ENCODE results near the gene ATE1.

The ATE1 gene

GRCh38 chr10:121709675-121710073, 218.2 kb downstream of the ATE1 start:
- no peak overlapping the region for H3K9ac ChIP-seq (ENCODE audit: low read length)
- H3K9me2 ChIP-seq (ENCODE audit: low read depth, low read length), result no peaks in the 10 kb centered on the region
- H3K36me3 ChIP-seq (ENCODE audit: insufficient read depth, low read length), result no peaks in the 10 kb centered on the region
- no peaks in the 10 kb centered on the region for H3K27me3 ChIP-seq (ENCODE audit: insufficient read depth, low read length)
- H3K4me1 ChIP-seq (ENCODE audit: insufficient read depth, low read length, severe bottlenecking), result no peaks in the 10 kb centered on the region
- no peaks in the 10 kb centered on the region for H3K79me2 ChIP-seq (ENCODE audit: insufficient read depth, low read length)
- TF ChIP-seq EZH2 (IDR thresholded peaks at IDR 0.05; ENCODE audit: borderline replicate concordance, low read length) (no peak), CTCF (IDR thresholded peaks at IDR 0.05; ENCODE audit: low read length) (no peak)
- H3K9me3 ChIP-seq (ENCODE audit: low read length), result no peaks in the 10 kb centered on the region
- no peaks in the 10 kb centered on the region for H4K20me1 ChIP-seq (ENCODE audit: insufficient read depth, low read length)
- no peak overlapping the region for H3K4me2 ChIP-seq (ENCODE audit: low read length)
- no peak overlapping the region for H2AFZ ChIP-seq (ENCODE audit: low read length)
- no peak overlapping the region for H3K27ac ChIP-seq (ENCODE audit: low read depth, low read length, poor library complexity, severe bottlenecking)
- no peaks in the 10 kb centered on the region for H3F3A ChIP-seq (ENCODE audit: insufficient read depth, low read length)
- no peak overlapping the region for H3K4me3 ChIP-seq (ENCODE audit: low read depth, low read length, poor library complexity, severe bottlenecking)

GRCh38 chr10:121708728-121709674, 218.8 kb downstream of the ATE1 start:
- Histone ChIP-seq H3K79me2 (ENCODE audit: insufficient read depth, low read length) (no peaks in the 10 kb centered on the region), H3K4me2 (ENCODE audit: low read length) (no peak overlapping the region), H3K36me3 (ENCODE audit: insufficient read depth, low read length) (no peaks in the 10 kb centered on the region), H2AFZ (ENCODE audit: low read length) (no peak overlapping the region), H3K9me3 (ENCODE audit: low read length) (no peaks in the 10 kb centered on the region), H3F3A (ENCODE audit: insufficient read depth, low read length) (no peaks in the 10 kb centered on the region), H4K20me1 (ENCODE audit: insufficient read depth, low read length) (no peaks in the 10 kb centered on the region), H3K4me1 (ENCODE audit: insufficient read depth, low read length, severe bottlenecking) (no peaks in the 10 kb centered on the region), H3K27ac (ENCODE audit: low read depth, low read length, poor library complexity, severe bottlenecking) (no peak overlapping the region), H3K9me2 (ENCODE audit: low read depth, low read length) (no peaks in the 10 kb centered on the region), H3K4me3 (ENCODE audit: low read depth, low read length, poor library complexity, severe bottlenecking) (no peak overlapping the region), H3K9ac (ENCODE audit: low read length) (no peak overlapping the region), H3K27me3 (ENCODE audit: insufficient read depth, low read length) (no peaks in the 10 kb centered on the region)
- TF ChIP-seq EZH2 (IDR thresholded peaks at IDR 0.05; ENCODE audit: borderline replicate concordance, low read length) (no peak), CTCF (IDR thresholded peaks at IDR 0.05; ENCODE audit: low read length) (no peak)

GRCh38 chr10:121702351-121703320, 225.2 kb downstream of the ATE1 start:
- Histone ChIP-seq H3K9me2 (ENCODE audit: low read depth, low read length) (no peaks in the 10 kb centered on the region), H3K27ac (ENCODE audit: low read depth, low read length, poor library complexity, severe bottlenecking) (no peak overlapping the region), H3K4me3 (ENCODE audit: low read depth, low read length, poor library complexity, severe bottlenecking) (no peak overlapping the region), H3K9ac (ENCODE audit: low read length) (no peak overlapping the region), H3K79me2 (ENCODE audit: insufficient read depth, low read length) (no peaks in the 10 kb centered on the region), H3K9me3 (ENCODE audit: low read length) (no peaks in the 10 kb centered on the region), H2AFZ (ENCODE audit: low read length) (no peak overlapping the region), H4K20me1 (ENCODE audit: insufficient read depth, low read length) (no peaks in the 10 kb centered on the region), H3K4me2 (ENCODE audit: low read length) (no peak overlapping the region), H3K36me3 (ENCODE audit: insufficient read depth, low read length) (no peaks in the 10 kb centered on the region; the same call in 1 of the 2 replicates), H3F3A (ENCODE audit: insufficient read depth, low read length) (no peaks in the 10 kb centered on the region), H3K4me1 (ENCODE audit: insufficient read depth, low read length, severe bottlenecking) (no peaks in the 10 kb centered on the region), H3K27me3 (ENCODE audit: insufficient read depth, low read length) (no peaks in the 10 kb centered on the region)
- no peak for TF ChIP-seq CTCF (IDR thresholded peaks at IDR 0.05; ENCODE audit: low read length)
- no peak for TF ChIP-seq EZH2 (IDR thresholded peaks at IDR 0.05; ENCODE audit: borderline replicate concordance, low read length)

Measured in OCI-LY1 (cell line).